Tracheal epithelial cell (primary cell): ENCODE measurements around the gene CNOT3. TPM values are rescaled to one million over a fixed set of nuclear protein-coding genes. Genes with fewer than 3 reads are reported as not detected.

Experiments used
- total RNA-seq: library from RNA; depleted of rRNA; stranded (reverse); fragments of >200 nt; gene quantifications from 2 replicates; pipeline ENCODE4 v1.2.1, GENCODE V29; 2014

Gene CNOT3
- total RNA-seq: 3.4 and 7.5 TPM in 2 replicates

GRCh38 chr19:54137699-54138488 is at the start of gene CNOT3:
Gene CNOT3 (plus strand): TSS chr19:54137762. CDS start chr19:54142979, 5,217 bp downstream.

GRCh38 chr19:54100561-54100960 is 37.0 kb upstream of the CNOT3 start, which contains the start of gene OSCAR:
Gene OSCAR (minus strand): TSS chr19:54100803. CDS start chr19:54100792, 11 bp downstream.

GRCh38 chr19:54102421-54103169 is 35.0 kb upstream of the CNOT3 start, which contains the start of gene NDUFA3:
Gene NDUFA3 (plus strand): TSS chr19:54102855. CDS start chr19:54102879, 24 bp downstream.

GRCh38 chr19:54115109-54116063 is 22.2 kb upstream of the CNOT3 start, which contains the start of the genes PRPF31 and TFPT:
Gene PRPF31 (plus strand): TSS chr19:54115754. CDS start chr19:54118279, 2,525 bp downstream.
Gene TFPT (minus strand): TSS chr19:54115657. CDS start chr19:54115269, 388 bp downstream.

GRCh38 chr19:54159352-54160181 is 22.0 kb downstream of the CNOT3 start, which contains the start of gene LENG1:
Gene LENG1 (minus strand): TSS chr19:54159721. CDS start chr19:54159695, 26 bp downstream.

GRCh38 chr19:54172471-54173358 is 35.2 kb downstream of the CNOT3 start, which contains the start of gene TMC4:
Gene TMC4 (minus strand): TSS chr19:54173160. CDS start chr19:54173117, 43 bp downstream.

GRCh38 chr19:54189145-54189734 is 51.7 kb downstream of the CNOT3 start, which contains the start of gene MBOAT7:
Gene MBOAT7 (minus strand): TSS chr19:54189580. CDS start chr19:54188508, 1,072 bp downstream.

DNA sequence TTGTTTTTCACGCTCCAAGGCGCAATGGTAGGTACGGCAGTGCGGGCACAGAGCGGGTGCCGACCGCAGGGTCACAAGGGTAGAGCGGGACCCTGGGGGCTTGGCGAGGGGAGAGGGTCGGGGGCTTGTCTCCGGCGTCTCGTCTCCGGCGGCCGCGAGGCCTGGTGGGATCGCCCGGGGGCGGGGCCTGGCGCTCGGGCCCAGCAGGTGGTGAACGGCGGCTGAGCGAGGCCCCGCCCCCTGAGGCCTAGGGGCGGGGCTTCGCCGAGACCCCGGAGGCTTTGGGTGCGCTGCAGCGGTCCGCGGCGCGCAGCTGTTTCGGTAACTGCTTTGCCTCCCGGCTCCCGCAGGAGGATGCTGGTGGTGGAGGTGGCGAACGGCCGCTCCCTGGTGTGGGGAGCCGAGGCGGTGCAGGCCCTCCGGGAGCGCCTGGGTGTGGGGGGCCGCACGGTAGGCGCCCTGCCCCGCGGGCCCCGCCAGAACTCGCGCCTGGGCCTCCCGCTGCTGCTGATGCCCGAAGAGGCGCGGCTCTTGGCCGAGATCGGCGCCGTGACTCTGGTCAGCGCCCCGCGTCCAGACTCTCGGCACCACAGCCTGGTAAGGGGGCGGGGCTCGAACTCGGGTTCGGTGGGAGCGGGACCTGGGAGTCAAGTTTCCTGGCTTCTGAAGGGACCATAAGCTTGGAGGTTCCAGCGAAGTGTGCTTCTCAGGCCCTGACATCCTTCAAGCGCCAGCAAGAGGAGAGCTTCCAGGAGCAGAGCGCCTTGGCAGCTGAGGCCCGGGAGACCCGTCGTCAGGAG is 53.6 kb downstream of the CNOT3 start, which contains the start of gene TSEN34:
Gene TSEN34 (plus strand): TSS at position 298 of the 800 bp plus-strand sequence. CDS start 57 bp downstream, at position 355.

Other genes with a start within 250 kb of the CNOT3 start
- gene CACNG7, start 228.5 kb upstream of the CNOT3 start, total RNA-seq: not detected in 2 replicates
- not detected in 2 replicates for gene CACNG8, start 174.8 kb upstream of the CNOT3 start, total RNA-seq
- not detected in 2 replicates for gene CACNG6, start 146.1 kb upstream of the CNOT3 start, total RNA-seq
- gene VSTM1, start 73.9 kb upstream of the CNOT3 start, total RNA-seq: not detected in 2 replicates
- gene TARM1, start 56.4 kb upstream of the CNOT3 start, total RNA-seq: not detected in 2 replicates
- gene OSCAR, start 37.0 kb upstream of the CNOT3 start, total RNA-seq: 0.72 and 1.1 TPM in 2 replicates
- gene NDUFA3, start 34.9 kb upstream of the CNOT3 start, total RNA-seq: 3.4 and 4.5 TPM in 2 replicates
- gene TFPT, start 22.1 kb upstream of the CNOT3 start, total RNA-seq: 4.9 and 14.9 TPM in 2 replicates
- gene PRPF31, start 22.0 kb upstream of the CNOT3 start, total RNA-seq: 40.3 and 50.6 TPM in 2 replicates
- gene LENG1, start 22.0 kb downstream of the CNOT3 start, total RNA-seq: 5.5 and 6.7 TPM in 2 replicates
- 32.5 and 38.2 TPM in 2 replicates for gene TMC4, start 35.4 kb downstream of the CNOT3 start, total RNA-seq
- gene MBOAT7, start 51.8 kb downstream of the CNOT3 start, total RNA-seq: 19.2 and 30.1 TPM in 2 replicates
- 118 and 129 TPM in 2 replicates for gene TSEN34, start 53.5 kb downstream of the CNOT3 start, total RNA-seq
- gene RPS9, start 63.1 kb downstream of the CNOT3 start, total RNA-seq: 2,554 and 3,066 TPM in 2 replicates
- gene LILRB3, start 85.2 kb downstream of the CNOT3 start, total RNA-seq: not detected in 2 replicates
- gene LILRA6, start 105.0 kb downstream of the CNOT3 start, total RNA-seq: not detected in 2 replicates
- gene LILRB5, start 119.5 kb downstream of the CNOT3 start, total RNA-seq: not detected in 2 replicates
- not detected in 2 replicates for gene LILRB2, start 143.3 kb downstream of the CNOT3 start, total RNA-seq
- gene LILRA5, start 175.4 kb downstream of the CNOT3 start, total RNA-seq: not detected in 2 replicates
- gene LILRA4, start 201.4 kb downstream of the CNOT3 start, total RNA-seq: not detected in 2 replicates
- gene LAIR1, start 227.2 kb downstream of the CNOT3 start, total RNA-seq: under 0.01 TPM in 1 of 2 replicates, not detected in the other